Measurements from ENCODE around the gene RFC1. TPM values are rescaled to one million over a fixed set of nuclear protein-coding genes. Genes with fewer than 3 reads are reported as not detected.

The RFC1 gene
- total and polyA plus RNA-seq, 2 donors (not counting 3 experiments of a cell fraction or from before 2014, with no cell fraction given): 12.9 to 57.1 TPM

DNA sequence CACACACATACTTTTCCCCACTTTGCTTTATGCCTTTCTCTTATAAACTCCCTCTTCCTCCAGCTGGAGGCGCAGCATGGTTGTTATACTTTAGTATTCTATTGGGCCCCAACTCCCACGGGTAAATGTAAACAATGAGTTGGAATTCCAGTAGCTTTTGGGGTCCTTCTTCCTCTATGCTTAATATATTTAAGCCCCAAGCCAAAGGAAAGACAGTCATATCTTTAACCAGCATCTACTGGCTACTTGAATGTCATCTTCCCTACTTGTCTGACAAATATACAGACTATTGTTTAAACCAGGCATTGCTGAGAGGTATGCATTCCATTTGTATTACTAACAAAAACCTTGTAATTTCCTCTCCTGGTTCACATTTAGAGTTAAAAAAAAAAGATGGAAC is 110.9 kb downstream of the RFC1 start:
- no peaks in the 10 kb centered on the region for H3K9me3 ChIP-seq (replicated peaks; ENCODE audit: control insufficient read depth, insufficient read depth, low read length)
- no peaks in the 10 kb centered on the region for H3K9me1 ChIP-seq (replicated peaks; ENCODE audit: control insufficient read depth, extremely low read depth, insufficient read depth, low read length)
- no TSS peak for BruUV-seq (replicated peaks)
- peak overlapping the region in 1 of 3 experiments; percentile 12 for H3K4me3 ChIP-seq (replicated peaks in 1 of 3; ENCODE audit: insufficient read depth in 1 of 3, low read depth in 1 of 3, low read length in 3 of 3)
- H3K79me2 ChIP-seq (ENCODE audit: control insufficient read depth, insufficient read depth, low read length): no peaks in the 10 kb centered on the region
- peak overlapping the region; percentile 91 for H3K27ac ChIP-seq (ENCODE audit: insufficient read depth, low read depth, low read length)
- no peaks in the 10 kb centered on the region for H3K36me3 ChIP-seq (ENCODE audit: control insufficient read depth in 2 of 2, extremely low read depth in 1 of 2, insufficient read depth in 2 of 2, low read length in 2 of 2)
- H3K4me2 ChIP-seq (ENCODE audit: insufficient read depth, low read length): peak overlapping the region; percentile 80
- ChIA-PET POLR2A (no interaction called here), CTCF (interaction anchor here (0.7 to 2.4 kb wide), 8 partner anchors 13 to 200 kb away, joined by 3 to 8 read pairs (median 4); partner anchors contain the start of gene RFC1)
- peak; percentile 92 for DNase-seq (ENCODE audit: low read depth, low spot score)
- peak overlapping the region; percentile 84 for H3K9ac ChIP-seq (replicated peaks; ENCODE audit: extremely low read depth, insufficient read depth, low read length)
- dilution Hi-C loops (cut with MboI; ENCODE audit: extremely low pct_ligation_motif_present, low sequenced_read_pairs): no loop called here
- intact Hi-C loops (cut with micrococcal nuclease): loop anchor here (1.0 to 10.0 kb wide), 8 partner anchors 29 to 270 kb away; partner anchors contain the start of genes LIAS, UGDH and WDR19
- no peaks in the 10 kb centered on the region for H3K27me3 ChIP-seq (ENCODE audit: control insufficient read depth in 2 of 2, insufficient read depth in 2 of 2, low read length in 2 of 2)
- FAIRE-seq: peak; percentile 83
- no peak for TF ChIP-seq MYC (IDR thresholded peaks at IDR 0.05; ENCODE audit: low read depth, low read length)
- peak; percentile 93 for TF ChIP-seq GATA2 (IDR thresholded peaks at IDR 0.05; ENCODE audit: insufficient read depth, insufficient read length, low read depth, low read length)
- TF ChIP-seq POLR2AphosphoS5 (IDR thresholded peaks at IDR 0.05; ENCODE audit: insufficient read depth, low read depth, low read length): peak; percentile 25
- TF ChIP-seq EZH2 (IDR thresholded peaks at IDR 0.05; ENCODE audit: borderline replicate concordance, low read depth, low read length, severe bottlenecking): no peak
- TF ChIP-seq, protein P1, sequence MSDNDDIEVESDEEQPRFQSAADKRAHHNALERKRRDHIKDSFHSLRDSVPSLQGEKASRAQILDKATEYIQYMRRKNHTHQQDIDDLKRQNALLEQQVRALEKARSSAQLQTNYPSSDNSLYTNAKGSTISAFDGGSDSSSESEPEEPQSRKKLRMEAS (IDR thresholded peaks at IDR 0.05; ENCODE audit: insufficient read depth, insufficient read length): no peak
- TF ChIP-seq, protein P2, sequence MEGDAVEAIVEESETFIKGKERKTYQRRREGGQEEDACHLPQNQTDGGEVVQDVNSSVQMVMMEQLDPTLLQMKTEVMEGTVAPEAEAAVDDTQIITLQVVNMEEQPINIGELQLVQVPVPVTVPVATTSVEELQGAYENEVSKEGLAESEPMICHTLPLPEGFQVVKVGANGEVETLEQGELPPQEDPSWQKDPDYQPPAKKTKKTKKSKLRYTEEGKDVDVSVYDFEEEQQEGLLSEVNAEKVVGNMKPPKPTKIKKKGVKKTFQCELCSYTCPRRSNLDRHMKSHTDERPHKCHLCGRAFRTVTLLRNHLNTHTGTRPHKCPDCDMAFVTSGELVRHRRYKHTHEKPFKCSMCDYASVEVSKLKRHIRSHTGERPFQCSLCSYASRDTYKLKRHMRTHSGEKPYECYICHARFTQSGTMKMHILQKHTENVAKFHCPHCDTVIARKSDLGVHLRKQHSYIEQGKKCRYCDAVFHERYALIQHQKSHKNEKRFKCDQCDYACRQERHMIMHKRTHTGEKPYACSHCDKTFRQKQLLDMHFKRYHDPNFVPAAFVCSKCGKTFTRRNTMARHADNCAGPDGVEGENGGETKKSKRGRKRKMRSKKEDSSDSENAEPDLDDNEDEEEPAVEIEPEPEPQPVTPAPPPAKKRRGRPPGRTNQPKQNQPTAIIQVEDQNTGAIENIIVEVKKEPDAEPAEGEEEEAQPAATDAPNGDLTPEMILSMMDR (IDR thresholded peaks at IDR 0.05; ENCODE audit: extremely low read depth in 1 of 2, insufficient read depth in 1 of 2, low read depth in 1 of 2, low read length in 2 of 2): peak; percentile 35 to 37
- TF ChIP-seq POLR2A (IDR thresholded peaks at IDR 0.05; ENCODE audit: low read depth, low read length): no peak
- TF ChIP-seq FOS (IDR thresholded peaks at IDR 0.05; ENCODE audit: borderline replicate concordance, insufficient read depth, low read length): peak; percentile 68
- peak; percentile 72 for TF ChIP-seq JUN (IDR thresholded peaks at IDR 0.05; ENCODE audit: borderline replicate concordance, insufficient read depth, insufficient read length, low read depth)
- H3K4me1 ChIP-seq (ENCODE audit: control insufficient read depth, extremely low read depth, insufficient read depth, low read length): peaks cover 32% of the 10 kb centered on the region
- peak overlapping the region; percentile 41 for H2AFZ ChIP-seq (ENCODE audit: low read depth, low read length)
- H4K20me1 ChIP-seq (replicated peaks; ENCODE audit: control insufficient read depth, extremely low read depth, insufficient read depth, low read length): no peaks in the 10 kb centered on the region

Data from endothelial cell of umbilical vein (primary cell).